ENCODE data around the gene SLC6A5. TPM values are rescaled to one million over a fixed set of nuclear protein-coding genes. Genes with fewer than 3 reads are reported as not detected.

SLC6A5 gene
- total RNA-seq, 1 donor from 2014 or later: 2.2 TPM

- DNase-seq (ENCODE audit: low spot score): no peak
Measured at GRCh38 chr11:20596205-20597153, 2.9 kb upstream of the SLC6A5 start.

GRCh38 chr11:20597154-20597679, 2.2 kb upstream of the SLC6A5 start:
- DNase-seq (ENCODE audit: low spot score): no peak

- no peak for DNase-seq (ENCODE audit: low spot score)
Measured at GRCh38 chr11:20597680-20598484, 1.5 kb upstream of the SLC6A5 start.

- no peak for DNase-seq (ENCODE audit: low spot score)
Measured at GRCh38 chr11:20598492-20598891, 916 bp upstream of the SLC6A5 start.

- DNase-seq (ENCODE audit: low spot score): no peak
Measured at GRCh38 chr11:20600020-20600346, 575 bp downstream of the SLC6A5 start.

GRCh38 chr11:20600551-20600950, 1.1 kb downstream of the SLC6A5 start:
- DNase-seq (ENCODE audit: low spot score): no peak

GRCh38 chr11:20601221-20601914, 2.0 kb downstream of the SLC6A5 start:
- DNase-seq (ENCODE audit: low spot score): no peak

- no peak for DNase-seq (ENCODE audit: low spot score)
Measured at GRCh38 chr11:20604295-20604803, 4.9 kb downstream of the SLC6A5 start.

GRCh38 chr11:20604864-20605601, 5.6 kb downstream of the SLC6A5 start:
- no peak for DNase-seq (ENCODE audit: low spot score)

- DNase-seq (ENCODE audit: low spot score): no peak
Measured at GRCh38 chr11:20605602-20606091, 6.2 kb downstream of the SLC6A5 start.

GRCh38 chr11:20608934-20609333, 9.5 kb downstream of the SLC6A5 start:
- no peak for DNase-seq (ENCODE audit: low spot score)

- peak; percentile 61 for DNase-seq (ENCODE audit: low spot score)
Measured at GRCh38 chr11:20609727-20610707, 10.6 kb downstream of the SLC6A5 start.

GRCh38 chr11:20610825-20611224, 11.4 kb downstream of the SLC6A5 start:
- DNase-seq (ENCODE audit: low spot score): no peak

GRCh38 chr11:20611445-20611844, 12.0 kb downstream of the SLC6A5 start:
- DNase-seq (ENCODE audit: low spot score): no peak

- no peak for DNase-seq (ENCODE audit: low spot score)
Measured at GRCh38 chr11:20611892-20612291, 12.5 kb downstream of the SLC6A5 start.

GRCh38 chr11:20612416-20612815, 13.0 kb downstream of the SLC6A5 start:
- no peak for DNase-seq (ENCODE audit: low spot score)

GRCh38 chr11:20616920-20617319, 17.5 kb downstream of the SLC6A5 start:
- DNase-seq (ENCODE audit: low spot score): no peak

GRCh38 chr11:20617346-20618005, 18.1 kb downstream of the SLC6A5 start:
- peak; percentile 89 for DNase-seq (ENCODE audit: low spot score)

GRCh38 chr11:20618083-20618482, 18.7 kb downstream of the SLC6A5 start:
- DNase-seq (ENCODE audit: low spot score): peak; percentile 46

Measured in umbilical cord (tissue), 2 donors.